Activated CD8-positive, alpha-beta memory T cell treated with anti-CD3 and anti-CD28 coated beads for 24 hours (primary cell): ENCODE data around the gene MVK.

Experiments
- DNase-seq: peaks from one replicate; pipeline ENCODE4 v3.0.0-alpha.2; 2020

Gene MVK

GRCh38 chr12:109573029-109573913 is at the start of gene MVK, which contains the start of gene MMAB:
MVK (plus strand) TSS chr12:109573794; CDS start chr12:109574823, 1,029 bp downstream.
MMAB (minus strand) TSS chr12:109573504; CDS start chr12:109573480, 24 bp downstream.
- peak; percentile 97 for DNase-seq

- no peak for DNase-seq
Observed at GRCh38 chr12:109524466-109525278, 48.9 kb upstream of the MVK start.

- DNase-seq = no peak
Observed at GRCh38 chr12:109525279-109525585, 48.4 kb upstream of the MVK start.

- DNase-seq = no peak
Observed at GRCh38 chr12:109527489-109528123, 46.0 kb upstream of the MVK start.

GRCh38 chr12:109529691-109530640 is 43.6 kb upstream of the MVK start:
- DNase-seq = no peak

- DNase-seq = no peak
Observed at GRCh38 chr12:109531411-109531810, 42.2 kb upstream of the MVK start.

GRCh38 chr12:109532721-109533486 is 40.7 kb upstream of the MVK start:
- DNase-seq = no peak

- DNase-seq = no peak
Observed at GRCh38 chr12:109533487-109533740, 40.2 kb upstream of the MVK start.

- DNase-seq = no peak
Observed at GRCh38 chr12:109534456-109534855, 39.1 kb upstream of the MVK start.

- DNase-seq = no peak
Observed at GRCh38 chr12:109535231-109535862, 38.2 kb upstream of the MVK start.

GRCh38 chr12:109535863-109536250 is 37.7 kb upstream of the MVK start:
- DNase-seq = no peak

- no peak for DNase-seq
Observed at GRCh38 chr12:109537136-109537535, 36.5 kb upstream of the MVK start.

- DNase-seq = no peak
Observed at GRCh38 chr12:109538191-109538863, 35.3 kb upstream of the MVK start.

- DNase-seq = no peak
Observed at GRCh38 chr12:109539508-109539907, 34.1 kb upstream of the MVK start.

- DNase-seq = no peak
Observed at GRCh38 chr12:109540526-109541412, 32.8 kb upstream of the MVK start.

- no peak for DNase-seq
Observed at GRCh38 chr12:109541413-109541726, 32.2 kb upstream of the MVK start.

- no peak for DNase-seq
Observed at GRCh38 chr12:109542014-109542413, 31.6 kb upstream of the MVK start.

GRCh38 chr12:109542876-109543275 is 30.7 kb upstream of the MVK start:
- DNase-seq = no peak

- no peak for DNase-seq
Observed at GRCh38 chr12:109544955-109545531, 28.6 kb upstream of the MVK start.
